ENCODE results near the gene IL36B. TPM values are rescaled to one million over a fixed set of nuclear protein-coding genes. Genes with fewer than 3 reads are reported as not detected.

The IL36B gene
- total and polyA plus RNA-seq, 2 donors (not counting 1 experiment from before 2014, with no cell fraction given): not detected

DNA sequence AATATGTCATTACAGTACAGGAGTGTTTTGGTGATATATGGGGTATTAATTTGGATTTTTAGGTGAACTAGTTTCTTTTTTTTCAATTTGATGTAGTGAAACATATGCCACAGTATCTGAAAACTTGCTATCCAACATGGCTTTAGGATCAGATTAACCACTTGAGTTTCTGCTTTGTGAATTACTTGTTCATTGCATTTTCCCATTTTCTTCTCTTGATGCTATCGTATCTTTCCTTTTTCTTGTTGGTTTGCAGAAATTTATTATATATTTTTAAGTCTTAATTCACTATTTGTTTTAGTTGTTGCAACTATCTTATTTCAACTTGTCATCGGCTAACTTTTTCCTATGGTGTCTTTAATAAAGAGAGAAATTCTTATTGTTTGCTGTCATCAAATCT lies 38.6 kb downstream of the IL36B start:
- no peaks in the 10 kb centered on the region for H3K79me2 ChIP-seq (ENCODE audit: control insufficient read depth, insufficient read depth, low read length)
- ChIA-PET CTCF (no interaction called here), POLR2A (no interaction called here)
- TF ChIP-seq CTCF (IDR thresholded peaks at IDR 0.05) (no peak), EZH2 (IDR thresholded peaks at IDR 0.05; ENCODE audit: borderline replicate concordance, insufficient read depth, low read depth, low read length, poor library complexity, severe bottlenecking) (no peak)
- no peaks in the 10 kb centered on the region for H4K20me1 ChIP-seq (ENCODE audit: control insufficient read depth, insufficient read depth, low read length, poor library complexity, severe bottlenecking)
- no peak for DNase-seq
- no CpG with 5 or more reads among the region's 2 CpGs for WGBS (ENCODE audit: insufficient coverage)
- no peak overlapping the region for H3K4me3 Mint-ChIP-seq
- no peak for ATAC-seq (ENCODE audit: low read depth)
- H3K4me1 ChIP-seq (ENCODE audit: control insufficient read depth in 2 of 2, insufficient read depth in 2 of 2, low read length in 2 of 2): no peaks in the 10 kb centered on the region
- H3K36me3 ChIP-seq (replicated peaks in 1 of 2; ENCODE audit: control extremely low read depth in 1 of 2, control insufficient read depth in 1 of 2, extremely low read depth in 1 of 2, insufficient read depth in 2 of 2, low read length in 1 of 2): no peaks in the 10 kb centered on the region
- peaks cover 0 to 14% (median 3%) of the 10 kb centered on the region in 4 experiments for H3K27me3 ChIP-seq (replicated peaks in 1 of 4; ENCODE audit: control extremely low read depth in 1 of 4, control insufficient read depth in 3 of 4, insufficient read depth in 4 of 4, low read length in 3 of 4)
- H3K4me2 ChIP-seq (replicated peaks; ENCODE audit: low read depth, low read length, poor library complexity, severe bottlenecking): no peak overlapping the region
- H3K4me3 ChIP-seq (ENCODE audit: control extremely low read depth in 1 of 5, extremely low read depth in 1 of 5, insufficient read depth in 1 of 5, low read depth in 2 of 5, low read length in 4 of 5): no peak overlapping the region
- H3K27me3 Mint-ChIP-seq: peaks cover 56% of the 10 kb centered on the region
- no peaks in the 10 kb centered on the region for H3K4me1 Mint-ChIP-seq
- peaks cover 7% of the 10 kb centered on the region for H3K9me3 Mint-ChIP-seq (ENCODE audit: insufficient read depth)
- intact Hi-C loops (cut with micrococcal nuclease): no loop called here
- no peak overlapping the region for H3K27ac Mint-ChIP-seq
- H2AFZ ChIP-seq (ENCODE audit: insufficient read depth, low read depth, low read length, poor library complexity, severe bottlenecking): no peak overlapping the region
- no peak overlapping the region for H3K27ac ChIP-seq (ENCODE audit: low read length in 2 of 2)
- no peak overlapping the region for H3K9ac ChIP-seq (ENCODE audit: low read length)
- H3K9me3 ChIP-seq (ENCODE audit: control extremely low read depth in 1 of 3, control insufficient read depth in 2 of 3, insufficient read depth in 1 of 3, low read length in 2 of 3): no peaks in the 10 kb centered on the region

DNA sequence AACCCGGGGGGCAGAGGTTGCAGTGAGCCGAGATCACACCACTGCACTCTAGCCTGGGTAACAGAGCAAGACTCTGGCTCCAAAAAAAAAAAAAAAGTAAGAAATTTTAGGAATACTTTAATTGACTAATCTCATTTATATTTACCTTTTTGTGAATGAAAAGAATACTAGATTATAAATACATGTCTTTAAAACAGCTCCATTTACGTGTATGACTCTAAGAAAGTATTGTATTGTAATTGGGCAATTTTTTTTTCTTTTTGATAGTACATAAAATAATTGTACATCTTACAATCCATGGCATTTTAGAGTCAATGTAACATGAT lies 39.4 kb downstream of the IL36B start:
- WGBS (ENCODE audit: insufficient coverage): 100% methylated on average over 1 of the region's 3 CpGs

More for the DNA sequence above, 39.4 kb downstream of the IL36B start:
- H2AFZ ChIP-seq (ENCODE audit: insufficient read depth, low read depth, low read length, poor library complexity, severe bottlenecking): no peak overlapping the region
- Mint-ChIP-seq H3K27me3 (peaks cover 49% of the 10 kb centered on the region), H3K4me3 (no peak overlapping the region), H3K27ac (no peak overlapping the region), H3K9me3 (ENCODE audit: insufficient read depth) (peaks cover under 1% of the 10 kb centered on the region), H3K4me1 (no peaks in the 10 kb centered on the region)
- H3K4me3 ChIP-seq (ENCODE audit: control extremely low read depth in 1 of 5, extremely low read depth in 1 of 5, insufficient read depth in 1 of 5, low read depth in 2 of 5, low read length in 4 of 5): no peak overlapping the region
- H3K36me3 ChIP-seq (replicated peaks in 1 of 2; ENCODE audit: control extremely low read depth in 1 of 2, control insufficient read depth in 1 of 2, extremely low read depth in 1 of 2, insufficient read depth in 2 of 2, low read length in 1 of 2): no peaks in the 10 kb centered on the region
- no peaks in the 10 kb centered on the region for H4K20me1 ChIP-seq (ENCODE audit: control insufficient read depth, insufficient read depth, low read length, poor library complexity, severe bottlenecking)
- CTCF ChIA-PET: no interaction called here
- no peaks in the 10 kb centered on the region for H3K9me3 ChIP-seq (ENCODE audit: control extremely low read depth in 1 of 3, control insufficient read depth in 2 of 3, insufficient read depth in 1 of 3, low read length in 2 of 3)
- no peak for DNase-seq
- no peak overlapping the region for H3K27ac ChIP-seq (ENCODE audit: low read length in 2 of 2)
- no peak for TF ChIP-seq EZH2 (IDR thresholded peaks at IDR 0.05; ENCODE audit: borderline replicate concordance, insufficient read depth, low read depth, low read length, poor library complexity, severe bottlenecking)
- TF ChIP-seq CTCF (IDR thresholded peaks at IDR 0.05): no peak
- H3K9ac ChIP-seq (ENCODE audit: low read length): no peak overlapping the region
- peaks cover 0 to 14% (median 1%) of the 10 kb centered on the region in 4 experiments for H3K27me3 ChIP-seq (replicated peaks in 1 of 4; ENCODE audit: control extremely low read depth in 1 of 4, control insufficient read depth in 3 of 4, insufficient read depth in 4 of 4, low read length in 3 of 4)
- no peak for ATAC-seq (ENCODE audit: low read depth)
- no peaks in the 10 kb centered on the region for H3K4me1 ChIP-seq (ENCODE audit: control insufficient read depth in 2 of 2, insufficient read depth in 2 of 2, low read length in 2 of 2)
- H3K79me2 ChIP-seq (ENCODE audit: control insufficient read depth, insufficient read depth, low read length): no peaks in the 10 kb centered on the region
- intact Hi-C loops (cut with micrococcal nuclease): no loop called here
- no peak overlapping the region for H3K4me2 ChIP-seq (replicated peaks; ENCODE audit: low read depth, low read length, poor library complexity, severe bottlenecking)
- POLR2A ChIA-PET: no interaction called here
